B cell (primary cell): Measurements from ENCODE around the gene CNTNAP1. TPM values are rescaled to one million over a fixed set of nuclear protein-coding genes. Genes with fewer than 3 reads are reported as not detected.

Experiments
- ATAC-seq: fragments of 200-7000 bp; cut with Tn5 transposase; one replicate; pipeline ENCODE4 v1.10.0; 2021; ENCODE audit warnings: low read depth, mild to moderate bottlenecking, moderate number of reproducible peaks, moderate library complexity
- CTCF ChIA-PET: fragments of 350-600 bp; sonication (Branson Sonifier 250); formaldehyde crosslinking; loops from one replicate; lab custom pipeline; 2021; ENCODE audit warnings: antibody characterized with exemption, inconsistent platforms; lab: Charles Lee
- POLR2A ChIA-PET: fragments of 350-600 bp; sonication (Branson Sonifier 250); formaldehyde crosslinking; loops from one replicate; lab custom pipeline; 2021; ENCODE audit warnings: antibody characterized with exemption; lab: Charles Lee
- DNase-seq: peaks from one replicate; pipeline ENCODE4 v3.0.0; 2013
- H2AFZ ChIP-seq: 2 replicates; pipeline ENCODE4 v1.6.1; 2012; ENCODE audit warnings: mild to moderate bottlenecking, low read depth, low read length; ENCODE audit not compliant: insufficient read depth, poor library complexity, severe bottlenecking
- H3K27ac ChIP-seq, 2 donors: 1 replicate in 1 of 2; 2 replicates in 1 of 2; pipeline ENCODE4 v1.5.1; 2012 to 2013; ENCODE audit warnings: low read length in 2 of 2, mild to moderate bottlenecking in 2 of 2, moderate library complexity in 1 of 2
- H3K27me3 ChIP-seq, 4 experiments: fragments of 200-600 bp in 1 of 4; sonication (generic) in 1 of 4; replicated peaks in 1 of 4; 1 replicate in 2 of 4; 2 replicates in 2 of 4; pipeline versions ENCODE4 v1.6.1 to v1.7.0; 2013 to 2016; ENCODE audit warnings: low read length in 3 of 4, mild to moderate bottlenecking in 2 of 4, mixed read lengths in 1 of 4, moderate library complexity in 1 of 4; ENCODE audit not compliant: insufficient read depth in 4 of 4, control insufficient read depth in 3 of 4; ENCODE audit errors: control extremely low read depth in 1 of 4
- H3K36me3 ChIP-seq, 2 experiments: replicated peaks in 1 of 2; 1 replicate in 1 of 2; 2 replicates in 1 of 2; pipeline versions ENCODE4 v1.6.1 to v1.7.1; 2013; ENCODE audit warnings: low read length in 1 of 2; ENCODE audit not compliant: insufficient read depth in 2 of 2, control insufficient read depth in 1 of 2; ENCODE audit errors: control extremely low read depth in 1 of 2, extremely low read depth in 1 of 2
- H3K4me1 ChIP-seq, 2 donors: fragments of 200-600 bp in 1 of 2; sonication (generic) in 1 of 2; 1 replicate in 1 of 2; 2 replicates in 1 of 2; pipeline versions ENCODE4 v1.5.1 to v1.6.1; 2013 to 2017; ENCODE audit warnings: low read length in 2 of 2; ENCODE audit not compliant: control insufficient read depth in 2 of 2, insufficient read depth in 2 of 2
- H3K4me2 ChIP-seq: replicated peaks from 2 replicates; pipeline ENCODE3; 2012; ENCODE audit warnings: mild to moderate bottlenecking, low read depth, low read length; ENCODE audit not compliant: poor library complexity, severe bottlenecking
- H3K4me3 ChIP-seq, 5 experiments: fragments of 200-600 bp in 1 of 5; sonication (generic) in 1 of 5; 1 replicate in 3 of 5; 2 replicates in 2 of 5; pipeline versions ENCODE4 v1.5.1 to v1.7.0; 2011 to 2016; ENCODE audit warnings: low read length in 4 of 5, mild to moderate bottlenecking in 4 of 5, low read depth in 2 of 5, control low read depth in 1 of 5, moderate library complexity in 1 of 5; ENCODE audit not compliant: insufficient read depth in 1 of 5; ENCODE audit errors: control extremely low read depth in 1 of 5, extremely low read depth in 1 of 5
- H3K79me2 ChIP-seq: fragments of 200-600 bp; sonication (generic); one replicate; pipeline ENCODE4 v1.6.0; 2016; ENCODE audit warnings: low read length; ENCODE audit not compliant: control insufficient read depth, insufficient read depth
- H3K9ac ChIP-seq: fragments of 200-600 bp; sonication (generic); 2 replicates; pipeline ENCODE4 v1.6.1; 2017; ENCODE audit warnings: mild to moderate bottlenecking, low read length, moderate library complexity
- H3K9me3 ChIP-seq, 3 donors: one replicate each; pipeline versions ENCODE4 v1.6.1 to v1.7.1; 2013; ENCODE audit warnings: low read length in 2 of 3; ENCODE audit not compliant: control insufficient read depth in 2 of 3, insufficient read depth in 1 of 3; ENCODE audit errors: control extremely low read depth in 1 of 3
- H4K20me1 ChIP-seq: 2 replicates; pipeline ENCODE4 v1.6.0; 2012; ENCODE audit warnings: mild to moderate bottlenecking, low read length; ENCODE audit not compliant: insufficient read depth, control insufficient read depth, poor library complexity, severe bottlenecking
- H3K27ac Mint-ChIP-seq: one replicate; pipeline ENCODE4 v1.8.0; 2021; ENCODE audit warnings: mixed read lengths
- H3K27me3 Mint-ChIP-seq: one replicate; pipeline ENCODE4 v1.8.0; 2021; ENCODE audit warnings: mixed read lengths
- H3K4me1 Mint-ChIP-seq: one replicate; pipeline ENCODE4 v1.8.0; 2021; ENCODE audit warnings: mixed read lengths
- H3K4me3 Mint-ChIP-seq: one replicate; pipeline ENCODE4 v1.8.0; 2021; ENCODE audit warnings: mixed read lengths
- H3K9me3 Mint-ChIP-seq: one replicate; pipeline ENCODE4 v1.8.0; 2022; ENCODE audit warnings: mixed read lengths; ENCODE audit not compliant: insufficient read depth
- EZH2 ChIP-seq: IDR thresholded peaks from 2 replicates; pipeline ENCODE4 v1.6.1; 2012; ENCODE audit warnings: borderline replicate concordance, low read depth, mild to moderate bottlenecking, moderate library complexity, low read length; ENCODE audit not compliant: insufficient read depth, poor library complexity, severe bottlenecking
- WGBS: methylation state at CpG from one replicate; pipeline ENCODE4 v1.1.5; 2013; ENCODE audit warnings: missing lambda C conversion rate; ENCODE audit not compliant: insufficient coverage; 5-methylcytosine and 5-hydroxymethylcytosine counted together
- intact Hi-C: fragments of 100-400 bp; cut with micrococcal nuclease; formaldehyde crosslinking; loops from one replicate; pipeline ENCODE4 v1.10.0; 2022
- polyA plus RNA-seq: library from polyadenylated mRNA; depleted of rRNA; stranded (reverse); fragments of >200 nt; gene quantifications from 2 replicates; pipeline ENCODE4 v1.2.3, GENCODE V29; 2012
- total RNA-seq, 2 donors: library from RNA; stranded (reverse); fragments of 120-200 nt in 1 of 2; gene quantifications; 1 replicate in 1 of 2; 2 replicates in 1 of 2; pipeline versions ENCODE4 v1.2.3 to v1.2.4, GENCODE V29; 2013 to 2022
- TF ChIP-seq, protein P1 (sequence below): fragments of 200-600 bp; IDR thresholded peaks from one replicate; pipeline ENCODE4 v1.8.0; 2022; ENCODE audit warnings: antibody characterized with exemption, mild to moderate bottlenecking

The CNTNAP1 gene
- total and polyA plus RNA-seq, 2 donors (not counting 1 experiment from before 2014, with no cell fraction given), result 3.5 to 4.7 TPM

DNA sequence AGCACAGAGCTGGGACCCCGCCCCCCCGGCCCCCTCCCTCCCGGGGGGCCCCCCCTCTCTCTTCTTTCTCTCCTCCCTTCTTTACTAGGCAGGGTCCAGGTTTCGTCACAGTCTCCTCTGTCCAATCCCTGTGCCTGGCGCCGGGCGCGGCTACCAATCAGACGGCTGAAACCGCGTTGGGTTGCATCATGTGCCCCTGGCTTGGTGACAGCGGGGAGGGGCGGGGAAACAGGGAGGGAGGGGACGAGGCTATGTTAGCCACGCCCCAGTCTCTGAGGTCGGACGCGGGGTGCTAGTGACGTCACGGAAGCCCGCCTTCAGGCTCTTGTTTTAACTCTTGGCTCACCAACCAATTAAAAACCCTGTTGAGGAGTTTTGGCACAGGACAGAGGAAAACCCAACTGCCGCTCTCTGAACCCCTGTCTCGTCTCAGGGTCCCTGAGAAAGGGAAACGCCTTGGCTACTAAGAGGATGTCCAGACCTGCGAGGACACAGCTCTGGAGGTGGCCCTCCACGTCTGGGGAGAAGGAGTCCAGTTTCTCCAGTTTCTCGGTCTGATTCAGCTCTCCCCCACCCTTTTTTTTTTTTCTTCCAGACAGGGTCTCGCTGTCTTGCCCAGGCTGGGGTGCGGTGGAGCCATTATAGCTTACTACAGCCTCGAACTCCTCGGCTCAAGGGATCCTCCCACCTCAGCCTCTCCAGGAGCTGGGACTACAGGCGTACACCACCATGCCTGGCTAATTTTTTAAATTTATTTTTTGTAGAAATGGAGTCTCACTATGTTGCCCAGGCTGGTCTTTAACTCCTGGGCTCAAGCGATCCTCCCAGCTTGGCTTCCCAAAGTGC is 5.1 kb upstream of the CNTNAP1 start:
- Histone ChIP-seq H3K9me3 (peaks cover 0 to 33% (median 0%) of the 10 kb centered on the region in 3 donors), H3K27me3 (peaks cover 0 to 67% (median 29%) of the 10 kb centered on the region in 4 experiments), H2AFZ (peak overlapping the region; percentile 30), H3K9ac (peak overlapping the region; percentile 51), H4K20me1 (peaks cover 31% of the 10 kb centered on the region), H3K36me3 (no peaks in the 10 kb centered on the region), H3K4me1 (peaks cover 72 to 80% of the 10 kb centered on the region in 2 donors), H3K4me3 (peak overlapping the region; percentile 51 to 75 (median 65)), H3K79me2 (no peaks in the 10 kb centered on the region), H3K4me2 (peak overlapping the region; percentile 99), H3K27ac (no peak overlapping the region)
- peaks cover 14% of the 10 kb centered on the region for H3K27me3 Mint-ChIP-seq
- POLR2A ChIA-PET, result interaction anchor here (0.6 to 4.5 kb wide), 3 partner anchors 13 to 99 kb away, joined by 6 to 19 read pairs (median 7); partner anchors contain the start of genes PSMC3IP, RETREG3 and TUBG1
- H3K4me1 Mint-ChIP-seq, result peaks cover 62% of the 10 kb centered on the region
- H3K4me3 Mint-ChIP-seq, result peak overlapping the region; percentile 92
- peak; percentile 77 for ATAC-seq
- intact Hi-C loops, result loop anchor here (2.0 to 10.0 kb wide), 5 partner anchors 110 to 482 kb away; partner anchors contain the start of genes GHDC, MLX, NAGLU and PTGES3L
- no peaks in the 10 kb centered on the region for H3K9me3 Mint-ChIP-seq
- CTCF ChIA-PET, result interaction anchor here (1.1 to 4.9 kb wide), 4 partner anchors 59 to 99 kb away, joined by 3 to 72 read pairs (median 4); partner anchors contain the start of genes PSMC3IP, RETREG3 and TUBG1
- peak; percentile 99 for DNase-seq
- WGBS, result 5% methylated on average over 12 of the region's 33 CpGs
- no peak for TF ChIP-seq EZH2
- TF ChIP-seq, protein P1, sequence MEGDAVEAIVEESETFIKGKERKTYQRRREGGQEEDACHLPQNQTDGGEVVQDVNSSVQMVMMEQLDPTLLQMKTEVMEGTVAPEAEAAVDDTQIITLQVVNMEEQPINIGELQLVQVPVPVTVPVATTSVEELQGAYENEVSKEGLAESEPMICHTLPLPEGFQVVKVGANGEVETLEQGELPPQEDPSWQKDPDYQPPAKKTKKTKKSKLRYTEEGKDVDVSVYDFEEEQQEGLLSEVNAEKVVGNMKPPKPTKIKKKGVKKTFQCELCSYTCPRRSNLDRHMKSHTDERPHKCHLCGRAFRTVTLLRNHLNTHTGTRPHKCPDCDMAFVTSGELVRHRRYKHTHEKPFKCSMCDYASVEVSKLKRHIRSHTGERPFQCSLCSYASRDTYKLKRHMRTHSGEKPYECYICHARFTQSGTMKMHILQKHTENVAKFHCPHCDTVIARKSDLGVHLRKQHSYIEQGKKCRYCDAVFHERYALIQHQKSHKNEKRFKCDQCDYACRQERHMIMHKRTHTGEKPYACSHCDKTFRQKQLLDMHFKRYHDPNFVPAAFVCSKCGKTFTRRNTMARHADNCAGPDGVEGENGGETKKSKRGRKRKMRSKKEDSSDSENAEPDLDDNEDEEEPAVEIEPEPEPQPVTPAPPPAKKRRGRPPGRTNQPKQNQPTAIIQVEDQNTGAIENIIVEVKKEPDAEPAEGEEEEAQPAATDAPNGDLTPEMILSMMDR, result no peak
- H3K27ac Mint-ChIP-seq, result peak overlapping the region; percentile 86
